ENCODE measurements around the gene PRDX6.
"Not testable (repeated sequence)": the region's sequence is repeated elsewhere in the genome, so short reads cannot be mapped to it uniquely, and the experiment has no call there.

The PRDX6 gene

DNA sequence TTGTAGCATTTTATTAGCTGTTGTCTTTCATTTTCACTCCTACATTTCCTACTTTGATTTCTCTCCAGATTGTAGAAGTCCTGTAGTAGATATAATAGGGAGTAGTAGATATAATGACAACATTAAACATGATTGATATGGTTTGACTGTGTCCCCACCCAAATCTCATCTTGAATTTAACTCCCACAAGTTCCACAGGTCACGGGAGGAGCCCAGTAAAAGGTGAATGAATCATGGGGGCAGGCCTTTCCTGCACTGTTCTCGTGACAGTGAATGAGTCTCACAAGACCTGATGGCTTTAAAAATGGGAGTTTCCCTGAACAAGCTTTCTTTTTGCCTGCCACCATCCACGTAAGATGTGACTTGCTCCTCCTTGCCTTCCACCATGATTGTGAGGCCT, 7.5 kb upstream of the PRDX6 start:
- no peak for DNase-seq

DNA sequence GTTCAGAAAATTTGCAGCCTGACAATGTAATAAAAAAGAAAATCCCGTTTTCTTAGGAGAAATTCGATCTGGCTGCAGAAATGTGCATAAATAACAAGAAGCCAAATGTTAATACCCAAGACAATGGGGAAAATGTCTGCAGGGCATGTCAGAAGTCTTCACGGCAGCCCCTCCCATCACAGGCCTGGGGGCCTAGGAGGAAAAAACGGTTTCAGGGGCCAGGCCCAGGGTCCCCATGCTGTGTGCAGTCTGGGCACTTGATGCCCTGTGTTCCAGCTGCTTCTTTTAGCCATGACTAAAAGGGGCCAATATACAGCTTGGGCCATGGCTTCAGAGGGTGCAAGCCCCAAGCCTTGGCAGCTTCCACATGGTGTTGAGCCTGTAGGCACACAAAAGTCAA, 6.5 kb upstream of the PRDX6 start:
- DNase-seq, result no peak

DNA sequence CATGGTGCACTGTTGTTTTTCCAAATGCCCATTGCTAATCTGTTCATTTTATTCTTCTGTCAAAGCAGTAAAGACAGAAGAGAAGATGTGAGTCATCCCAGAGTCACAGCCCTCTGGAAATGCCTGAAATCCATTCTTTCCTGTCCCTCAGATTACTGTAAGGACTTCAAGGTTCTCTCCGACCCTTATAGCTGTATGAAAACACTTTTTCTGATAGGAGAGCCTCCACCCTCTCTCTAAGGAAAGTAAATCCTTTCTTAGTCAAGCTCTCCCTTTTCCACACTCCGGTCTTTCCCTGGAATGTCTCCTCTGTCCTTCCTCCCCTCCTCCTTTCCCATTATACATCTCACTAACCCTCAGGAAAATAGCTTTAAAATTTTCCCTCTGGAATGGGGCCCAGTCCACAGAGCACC, 3.5 kb upstream of the PRDX6 start:
- no peak for DNase-seq

DNA sequence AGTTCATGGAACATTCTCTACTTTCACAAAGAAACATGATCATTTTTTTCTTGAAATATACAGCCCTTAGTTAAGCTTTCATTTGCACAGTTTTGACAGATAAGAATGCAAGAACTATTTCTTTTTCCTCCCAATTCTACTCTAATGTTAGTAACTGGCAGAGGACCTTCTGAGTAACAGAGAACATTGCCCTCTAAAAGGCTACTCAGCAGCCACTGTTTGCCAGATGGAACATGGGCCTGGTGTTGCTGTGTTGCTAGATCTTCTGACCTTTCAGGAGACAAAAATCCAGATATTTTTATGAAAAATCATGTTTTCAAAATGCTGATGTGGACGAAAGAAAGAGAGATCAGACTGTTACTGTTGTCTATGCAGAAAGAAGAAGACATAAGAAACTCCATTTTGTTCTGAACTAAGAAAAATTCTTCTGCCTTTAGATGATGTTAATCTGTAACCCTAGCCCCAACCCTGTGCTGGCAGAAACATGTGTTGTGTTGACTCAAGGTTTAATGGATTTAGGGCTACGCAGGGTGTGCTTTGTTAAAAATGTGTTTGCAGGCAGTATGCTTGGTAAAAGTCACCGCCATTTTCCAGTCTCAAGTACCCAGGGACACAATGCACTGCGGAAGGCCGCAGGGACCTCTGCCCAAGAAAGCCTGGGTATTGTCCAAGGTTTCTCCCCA, 2.9 kb upstream of the PRDX6 start:
- no peak for DNase-seq

DNA sequence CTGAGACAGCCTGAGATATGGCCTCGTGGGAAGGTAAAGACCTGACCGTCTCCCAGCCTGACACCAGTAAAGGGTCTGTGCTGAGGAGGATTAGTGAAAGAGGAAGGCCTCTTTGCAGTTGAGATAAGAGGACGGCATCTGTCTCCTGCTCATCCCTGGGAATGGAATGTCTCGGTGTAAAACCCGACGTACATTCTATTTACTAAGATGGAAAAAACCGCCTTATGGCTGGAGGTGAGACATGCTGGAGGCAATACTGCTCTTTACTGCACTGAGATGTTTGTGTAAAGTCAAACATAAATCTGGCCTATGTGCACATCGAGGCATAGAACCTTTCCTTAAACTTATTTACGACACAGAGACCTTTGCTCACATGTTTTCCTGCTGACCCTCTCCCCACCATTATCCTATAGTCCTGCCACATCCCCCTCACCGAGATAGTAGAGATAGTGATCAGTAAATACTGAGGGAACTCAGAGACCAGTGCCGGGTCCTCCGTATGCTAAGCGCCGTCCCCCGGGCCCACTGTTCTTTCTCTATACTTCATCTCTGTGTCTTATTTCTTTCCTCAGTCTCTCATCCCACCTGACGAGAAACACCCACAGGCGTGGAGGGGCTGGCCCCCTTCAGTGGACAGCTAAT, 2.2 kb upstream of the PRDX6 start:
- DNase-seq, result not testable (repeated sequence)

DNA sequence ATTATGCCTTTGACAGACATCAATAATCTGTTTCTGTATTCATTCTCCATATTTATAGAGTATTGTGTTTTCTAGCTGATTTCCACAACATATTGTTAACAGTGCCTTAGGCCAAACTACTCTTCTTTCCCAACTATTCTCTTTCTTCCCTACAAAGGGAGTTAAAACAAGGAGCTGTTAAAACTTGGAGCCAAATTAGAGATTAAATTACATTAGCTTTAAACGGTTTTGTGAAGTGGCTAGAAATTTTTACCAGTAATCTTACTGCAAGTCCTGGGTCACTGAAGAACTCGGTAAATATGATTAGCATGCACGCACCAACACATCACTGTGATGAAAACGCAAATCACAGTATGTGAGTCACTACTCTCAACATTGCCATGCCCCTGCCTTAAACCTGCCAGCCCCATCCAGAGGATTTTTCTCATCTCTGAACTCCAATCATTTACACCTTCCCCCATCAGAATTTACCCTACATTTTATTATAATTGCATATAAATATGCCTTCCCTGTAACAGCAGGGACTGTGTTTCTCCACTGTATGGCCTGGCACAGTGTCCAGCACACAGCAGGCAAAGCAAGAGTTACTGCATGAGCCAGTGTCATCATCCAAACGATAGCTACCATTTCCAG, 1.5 kb upstream of the PRDX6 start:
- peak; percentile 33 for DNase-seq

DNA sequence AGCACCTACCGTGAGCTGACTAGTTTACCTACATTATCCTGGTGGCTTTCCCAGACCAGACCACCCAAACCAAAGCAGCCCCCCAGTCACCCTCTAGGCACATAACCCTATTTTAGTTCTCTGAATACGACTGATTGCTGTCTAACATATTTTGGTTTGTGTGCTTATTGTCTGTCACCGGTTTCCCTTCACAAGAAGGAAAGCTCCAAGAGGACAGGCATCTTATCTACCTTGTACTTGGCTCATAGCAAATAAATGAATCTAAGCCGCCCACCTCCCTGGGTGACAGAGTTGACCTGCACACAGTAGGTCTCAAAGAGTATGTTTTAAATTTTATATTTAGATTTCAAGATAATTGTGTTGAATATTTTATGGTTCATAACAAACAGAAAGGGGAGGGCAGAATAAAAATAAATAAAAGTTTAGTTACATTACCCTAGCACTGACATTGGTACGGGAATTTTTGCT, 904 bp upstream of the PRDX6 start:
- peak; percentile 29 for DNase-seq

DNA sequence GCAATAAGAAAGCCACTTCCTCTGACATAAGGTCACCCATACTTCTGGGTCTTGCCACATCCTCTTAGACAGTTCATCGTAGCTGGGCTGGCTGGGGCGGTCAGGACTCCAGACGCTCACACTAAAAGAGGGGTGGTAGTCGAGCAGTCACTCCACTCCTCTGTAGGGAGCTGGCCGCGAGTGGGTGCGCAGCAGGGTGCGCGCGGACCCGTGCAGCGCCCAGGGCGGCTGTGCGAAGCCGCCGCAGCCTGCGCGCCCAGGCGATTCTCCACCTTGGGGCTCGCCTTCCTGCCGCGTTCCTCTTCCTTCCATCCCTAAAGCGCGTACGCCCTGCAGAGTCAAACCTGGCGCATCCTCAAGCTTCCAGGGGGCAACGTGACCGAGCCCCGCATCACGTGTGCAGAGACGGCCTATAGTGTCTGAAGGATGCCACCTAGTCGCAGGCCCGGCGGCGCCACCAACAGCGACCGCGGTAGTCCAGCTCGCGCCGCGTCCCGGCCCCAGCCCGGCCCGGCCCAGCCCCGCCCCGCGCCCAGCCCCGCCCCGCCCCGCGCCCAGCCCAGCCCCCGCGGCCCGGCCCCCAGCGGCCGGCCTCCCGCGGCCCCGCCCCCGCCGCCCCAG, 360 bp upstream of the PRDX6 start:
- DNase-seq, result peak; percentile 72

DNA sequence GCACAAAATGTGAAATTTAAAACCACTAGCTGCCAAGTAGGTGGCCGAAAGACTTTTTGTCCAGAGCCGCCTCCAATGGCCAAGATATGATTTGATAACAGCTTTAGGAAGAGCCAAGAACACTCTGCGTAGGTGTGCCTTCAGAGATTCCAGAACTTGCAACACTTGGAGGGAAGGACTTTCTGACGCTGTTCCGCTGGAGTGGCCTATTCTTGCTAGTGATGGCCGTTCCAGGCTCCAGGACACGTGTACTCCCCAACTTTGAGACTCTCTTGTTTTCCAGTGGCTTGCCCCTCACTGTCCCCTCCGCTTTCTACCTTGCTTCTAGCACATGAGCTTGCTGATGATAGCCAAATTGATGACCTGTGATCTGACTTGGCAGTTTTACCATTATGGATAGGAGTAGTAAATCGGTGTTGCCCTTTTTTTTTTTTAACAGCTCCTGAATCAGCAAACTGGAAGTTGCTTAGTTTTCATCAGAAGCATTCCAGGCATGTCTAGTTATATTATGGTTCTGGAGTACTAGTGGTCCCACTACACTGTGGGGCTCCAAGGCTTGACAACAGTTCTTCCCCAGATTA, 1.0 kb downstream of the PRDX6 start:
- no peak for DNase-seq

DNA sequence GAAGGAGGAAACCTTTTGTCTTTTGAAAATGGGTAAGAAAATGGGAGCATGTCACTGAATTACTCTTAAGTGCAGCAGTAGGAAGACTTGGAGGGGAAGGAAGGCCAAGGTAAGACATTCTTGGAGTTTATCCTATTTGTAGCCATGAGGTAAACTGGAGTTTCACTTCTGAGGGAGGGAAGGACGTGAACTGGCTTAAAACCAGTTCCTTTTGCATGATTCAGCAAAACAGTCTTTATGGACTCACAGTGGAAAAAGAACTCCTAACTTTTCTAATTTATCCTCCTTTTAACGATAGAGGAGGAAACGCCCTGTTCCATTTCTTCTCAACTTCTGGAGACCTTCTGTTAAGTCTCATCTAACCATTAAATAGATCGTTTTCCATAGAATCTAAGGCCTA, 2.5 kb downstream of the PRDX6 start:
- no peak for DNase-seq

DNA sequence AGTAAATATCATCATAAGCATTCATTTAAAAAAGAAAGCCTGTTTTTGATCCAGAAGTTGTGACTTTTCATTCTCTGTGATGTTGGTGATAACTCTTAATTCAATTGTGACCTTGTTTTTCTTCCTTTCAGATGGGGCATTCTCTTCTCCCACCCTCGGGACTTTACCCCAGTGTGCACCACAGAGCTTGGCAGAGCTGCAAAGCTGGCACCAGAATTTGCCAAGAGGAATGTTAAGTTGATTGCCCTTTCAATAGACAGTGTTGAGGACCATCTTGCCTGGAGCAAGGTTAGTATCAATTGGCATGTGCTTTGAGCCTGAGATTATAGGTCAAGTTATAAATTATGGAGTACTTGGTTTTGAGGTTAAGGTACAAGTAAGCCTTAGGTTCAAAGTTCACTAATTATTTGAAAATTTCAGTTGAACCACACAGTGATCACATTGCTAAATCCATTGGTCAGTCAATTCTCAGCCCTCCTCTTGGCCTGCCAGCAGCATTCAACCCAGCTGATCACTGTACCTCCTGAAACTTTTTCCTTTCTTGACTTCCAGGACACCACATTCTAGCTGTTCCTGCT, 4.1 kb downstream of the PRDX6 start:
- no peak for DNase-seq

DNA sequence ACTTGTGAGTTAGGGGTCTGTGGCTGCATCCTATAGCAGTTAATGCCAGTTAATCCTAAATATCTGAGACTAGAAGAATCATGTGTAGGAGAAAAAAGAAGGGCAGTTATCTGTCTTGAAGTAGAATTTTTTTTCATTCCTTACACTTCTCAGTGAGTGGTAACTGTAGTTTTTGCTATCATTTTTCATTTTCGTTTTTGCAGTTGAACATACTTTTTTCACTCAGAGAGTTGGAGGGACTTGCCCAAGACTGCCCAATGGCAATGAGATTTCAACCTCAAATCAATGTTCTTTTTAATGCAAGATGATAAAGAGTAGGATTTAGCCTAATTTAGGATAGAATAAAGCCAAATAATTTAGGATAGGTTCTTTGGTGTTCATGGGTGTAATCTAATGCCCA, 5.5 kb downstream of the PRDX6 start:
- DNase-seq, result no peak

DNA sequence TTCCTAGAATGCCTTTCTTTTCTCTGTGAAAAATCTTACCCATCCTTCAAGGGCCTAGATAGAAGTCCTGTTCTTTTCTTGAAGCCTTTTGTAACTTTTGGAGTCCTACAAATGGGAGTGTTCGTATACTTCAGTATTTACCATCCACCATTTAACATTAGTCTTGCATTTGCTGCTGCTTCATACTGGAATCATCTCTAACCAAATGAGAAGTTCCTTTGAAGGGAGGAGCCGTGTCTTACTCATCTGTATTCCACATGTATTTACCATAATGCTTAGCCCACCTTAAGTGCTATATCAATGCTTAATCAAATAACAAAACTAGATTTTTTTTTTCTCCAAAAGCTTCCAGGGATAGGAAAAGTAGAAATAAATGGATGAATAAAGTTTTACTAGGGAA, 7.1 kb downstream of the PRDX6 start:
- no peak for DNase-seq

DNA sequence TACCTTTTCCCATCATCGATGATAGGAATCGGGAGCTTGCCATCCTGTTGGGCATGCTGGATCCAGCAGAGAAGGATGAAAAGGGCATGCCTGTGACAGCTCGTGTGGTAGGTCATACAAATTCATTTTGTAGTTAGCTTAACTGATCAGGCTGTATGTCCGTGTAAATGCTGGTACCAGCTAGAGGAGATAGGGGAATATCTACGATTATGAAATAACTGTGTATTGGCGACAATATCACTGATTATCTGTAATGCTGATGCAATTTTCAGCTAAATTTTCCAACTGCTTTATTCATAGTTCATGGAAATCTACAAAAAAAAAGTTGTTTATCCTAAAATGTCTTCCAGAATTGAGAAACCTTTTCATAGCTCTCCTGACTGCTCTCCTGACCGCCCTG, 8.3 kb downstream of the PRDX6 start:
- no peak for DNase-seq

DNA sequence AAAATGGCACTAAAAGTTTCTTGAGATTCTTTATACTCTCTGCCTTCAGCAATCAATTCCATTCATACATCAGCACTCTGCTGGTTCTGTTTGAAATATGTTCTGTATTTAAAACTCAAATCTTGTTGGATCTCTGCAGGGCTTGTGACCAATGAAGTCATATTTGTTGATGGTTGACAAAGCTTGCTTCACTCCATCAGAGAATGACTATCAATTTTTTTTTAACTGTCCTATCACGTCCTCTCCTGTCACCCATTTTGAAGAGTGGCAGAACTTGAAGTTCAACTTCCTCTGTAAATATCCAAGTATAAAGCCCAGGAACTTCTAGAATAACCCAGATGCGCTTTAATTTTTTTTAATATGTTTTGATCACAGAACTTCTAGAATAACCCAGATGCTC, 10.9 kb downstream of the PRDX6 start:
- DNase-seq, result no peak

DNA sequence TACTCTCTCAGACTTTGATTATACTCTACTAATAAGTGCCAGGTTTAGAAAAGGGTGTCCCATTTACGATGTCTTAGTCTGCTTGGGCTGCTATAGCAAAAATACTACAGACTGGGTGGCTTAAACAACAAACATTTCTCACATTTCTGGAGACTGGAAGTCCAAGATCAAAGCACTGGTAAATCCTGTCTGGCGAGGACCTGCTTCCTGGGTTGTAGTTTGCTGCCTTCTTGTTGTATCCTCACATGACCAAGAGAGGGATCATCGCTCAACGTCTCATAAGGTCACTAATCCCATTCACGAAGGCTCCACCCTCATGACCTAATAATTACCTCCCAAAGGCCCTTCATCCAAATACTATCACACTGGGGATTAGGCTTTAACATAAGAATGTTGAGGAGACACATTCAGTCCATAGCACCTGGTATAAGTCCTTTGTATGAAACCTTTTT, 12.0 kb downstream of the PRDX6 start:
- DNase-seq, result no peak

DNA sequence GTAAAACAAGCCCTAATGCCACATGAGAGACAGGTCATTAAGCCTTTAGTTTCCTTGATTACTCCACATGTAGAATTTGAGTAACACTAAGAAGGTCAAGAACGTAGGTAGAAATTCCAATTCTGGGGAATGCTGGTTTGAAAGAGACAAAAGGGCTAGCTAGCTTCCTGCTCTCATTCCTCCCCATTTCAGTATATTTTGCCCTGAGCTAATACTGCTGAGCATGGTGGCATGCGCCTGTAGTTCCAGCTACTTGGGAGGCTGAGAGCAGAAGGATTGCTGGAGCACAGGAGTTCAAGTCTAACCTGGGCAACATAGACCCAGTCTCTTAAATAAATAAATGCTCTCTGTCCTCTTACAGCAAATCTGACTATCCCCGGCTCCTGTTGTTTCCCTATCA, 12.8 kb downstream of the PRDX6 start:
- DNase-seq, result no peak

DNA sequence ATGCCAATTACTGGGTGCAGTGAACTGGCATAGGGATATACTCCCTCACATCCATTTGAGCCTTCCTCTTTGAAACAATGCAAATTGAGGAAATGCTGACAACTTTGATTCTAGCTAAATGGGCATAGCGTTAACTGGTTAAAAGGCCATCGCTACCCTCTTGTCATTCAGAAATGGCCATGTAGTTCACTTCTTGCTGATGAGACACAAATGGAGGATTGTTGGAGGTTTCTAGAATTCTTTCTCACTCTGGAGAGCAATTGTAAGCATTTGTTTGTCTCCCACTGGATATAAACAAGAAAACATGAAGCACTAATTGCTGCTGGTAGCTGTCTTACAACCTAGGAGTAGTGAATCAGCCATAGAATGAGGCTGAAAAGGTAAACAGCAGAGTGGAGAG, 14.4 kb downstream of the PRDX6 start:
- DNase-seq, result no peak

DNA sequence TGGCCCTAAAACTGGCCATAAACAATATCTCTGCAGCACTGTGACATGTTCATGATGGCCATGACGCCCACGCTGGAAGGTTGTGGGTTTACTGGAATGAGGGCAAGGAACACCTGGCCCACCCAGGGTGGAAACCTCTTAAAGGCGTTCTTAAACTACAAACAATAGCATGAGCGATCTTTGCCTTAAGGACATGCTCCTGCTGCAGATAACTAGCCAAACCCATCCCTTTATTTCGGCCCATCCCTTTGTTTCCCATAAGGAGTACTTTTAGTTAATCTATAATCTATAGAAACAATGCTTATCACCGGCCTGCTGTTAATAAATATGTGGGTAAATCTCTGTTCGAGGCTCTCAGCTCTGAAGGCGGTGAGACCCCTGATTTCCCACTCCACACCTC, 16.0 kb downstream of the PRDX6 start:
- not testable (repeated sequence) for DNase-seq

DNA sequence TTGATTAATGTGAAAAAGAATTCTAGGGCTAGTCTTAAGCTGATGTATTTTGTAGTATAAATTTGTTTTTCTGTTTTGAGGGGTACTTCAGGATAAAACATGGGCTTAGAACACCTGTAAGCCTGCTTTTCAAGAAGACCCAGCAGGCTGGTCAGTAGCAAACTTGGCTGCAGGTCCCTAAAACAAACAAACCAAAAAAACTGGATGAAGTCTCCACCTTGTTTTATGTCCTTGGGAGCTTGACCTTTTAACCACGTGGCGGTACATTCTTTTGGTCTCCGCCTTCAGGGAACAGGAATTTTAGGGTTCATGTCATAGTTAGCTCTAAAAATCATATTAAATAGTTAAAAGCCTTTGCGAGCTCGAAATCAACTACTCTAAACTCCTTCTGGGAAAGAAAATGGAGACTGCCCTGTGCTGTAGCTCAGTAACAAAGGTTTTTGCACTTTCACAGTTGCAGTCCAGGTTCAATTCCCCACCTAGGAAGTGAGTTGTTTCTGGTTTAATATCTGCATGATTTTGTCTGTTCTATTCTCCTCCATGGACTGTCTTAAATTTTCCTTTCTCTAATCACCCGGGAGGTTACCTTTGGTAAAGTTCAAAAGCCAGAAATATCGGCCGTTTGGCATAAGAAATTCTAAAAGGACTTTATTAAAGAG, 18.6 kb downstream of the PRDX6 start:
- DNase-seq, result no peak

DNA sequence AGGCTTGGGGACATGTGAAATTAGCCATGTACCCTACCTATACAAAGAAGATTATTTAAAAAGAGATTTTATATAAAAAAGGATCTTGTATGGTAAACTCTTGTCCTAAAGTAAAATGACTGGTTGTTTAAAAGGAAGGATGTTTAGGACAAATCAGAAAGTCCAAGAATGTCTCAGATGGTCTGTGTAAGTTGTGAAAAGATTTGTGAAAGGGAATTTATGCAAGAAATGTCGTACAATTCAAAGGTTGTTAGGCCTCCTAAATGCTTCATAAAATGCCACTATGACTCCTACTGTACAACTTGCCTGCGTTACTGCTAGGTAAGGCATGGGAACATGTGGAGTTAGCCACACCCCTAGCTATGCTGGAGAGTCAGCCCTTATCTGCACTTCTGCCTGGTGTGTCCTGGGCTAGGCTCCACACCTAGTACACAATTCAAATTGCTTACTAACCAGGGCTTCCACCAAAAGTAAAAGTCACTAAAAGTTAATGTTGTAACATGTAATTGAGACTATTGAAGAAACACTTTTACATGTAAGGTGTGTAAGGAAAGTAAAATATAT, 19.7 kb downstream of the PRDX6 start:
- no peak for DNase-seq

DNA sequence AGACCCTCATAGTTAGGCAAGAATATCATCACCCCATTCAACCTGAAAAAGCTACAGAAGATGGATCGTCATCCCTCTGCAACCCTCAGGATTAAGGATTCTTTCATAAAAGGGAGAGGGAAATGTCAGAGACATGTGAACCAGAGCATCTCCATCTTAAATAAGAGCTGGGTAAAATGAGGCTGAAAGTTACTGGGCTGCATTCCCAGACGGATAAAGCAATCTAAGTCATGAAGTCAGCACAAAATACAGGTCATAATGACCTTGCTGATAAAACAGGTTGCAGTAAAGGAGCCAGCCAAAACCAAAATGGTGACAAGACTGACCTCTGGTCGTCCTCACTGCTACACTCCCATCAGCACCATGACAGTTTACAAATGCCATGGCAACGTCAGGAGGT, 22.6 kb downstream of the PRDX6 start:
- no peak for DNase-seq
